ENCODE measurements around the gene KLHDC8B.

DNA sequence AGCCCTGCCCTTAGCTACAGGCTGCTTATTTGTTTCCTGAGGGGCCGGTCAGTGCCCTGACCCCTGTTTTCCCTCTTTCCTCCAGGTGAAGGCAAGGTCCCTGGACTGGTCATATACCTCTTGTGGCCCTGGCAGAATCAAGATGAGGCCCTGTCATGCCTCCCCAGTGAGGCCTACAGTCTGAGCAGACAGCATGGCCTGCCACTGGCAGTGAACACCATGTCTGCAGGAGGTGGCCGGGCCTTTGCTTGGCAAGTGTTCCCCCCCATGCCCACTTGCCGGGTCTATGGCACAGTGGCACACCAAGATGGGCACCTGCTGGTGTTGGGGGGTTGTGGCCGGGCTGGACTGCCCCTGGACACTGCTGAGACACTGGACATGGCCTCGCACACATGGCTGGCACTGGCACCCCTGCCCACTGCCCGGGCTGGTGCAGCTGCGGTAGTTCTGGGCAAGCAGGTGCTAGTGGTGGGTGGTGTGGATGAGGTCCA, 1.2 kb downstream of the KLHDC8B start:
- TF ChIP-seq CTCF (IDR thresholded peaks at IDR 0.05; ENCODE audit: insufficient read depth, low read length) (no peak), POLR2AphosphoS5 (IDR thresholded peaks at IDR 0.05; ENCODE audit: low read depth) (no peak), GABPA (IDR thresholded peaks at IDR 0.05; ENCODE audit: low read depth) (no peak)
- TF ChIP-seq, protein P1, sequence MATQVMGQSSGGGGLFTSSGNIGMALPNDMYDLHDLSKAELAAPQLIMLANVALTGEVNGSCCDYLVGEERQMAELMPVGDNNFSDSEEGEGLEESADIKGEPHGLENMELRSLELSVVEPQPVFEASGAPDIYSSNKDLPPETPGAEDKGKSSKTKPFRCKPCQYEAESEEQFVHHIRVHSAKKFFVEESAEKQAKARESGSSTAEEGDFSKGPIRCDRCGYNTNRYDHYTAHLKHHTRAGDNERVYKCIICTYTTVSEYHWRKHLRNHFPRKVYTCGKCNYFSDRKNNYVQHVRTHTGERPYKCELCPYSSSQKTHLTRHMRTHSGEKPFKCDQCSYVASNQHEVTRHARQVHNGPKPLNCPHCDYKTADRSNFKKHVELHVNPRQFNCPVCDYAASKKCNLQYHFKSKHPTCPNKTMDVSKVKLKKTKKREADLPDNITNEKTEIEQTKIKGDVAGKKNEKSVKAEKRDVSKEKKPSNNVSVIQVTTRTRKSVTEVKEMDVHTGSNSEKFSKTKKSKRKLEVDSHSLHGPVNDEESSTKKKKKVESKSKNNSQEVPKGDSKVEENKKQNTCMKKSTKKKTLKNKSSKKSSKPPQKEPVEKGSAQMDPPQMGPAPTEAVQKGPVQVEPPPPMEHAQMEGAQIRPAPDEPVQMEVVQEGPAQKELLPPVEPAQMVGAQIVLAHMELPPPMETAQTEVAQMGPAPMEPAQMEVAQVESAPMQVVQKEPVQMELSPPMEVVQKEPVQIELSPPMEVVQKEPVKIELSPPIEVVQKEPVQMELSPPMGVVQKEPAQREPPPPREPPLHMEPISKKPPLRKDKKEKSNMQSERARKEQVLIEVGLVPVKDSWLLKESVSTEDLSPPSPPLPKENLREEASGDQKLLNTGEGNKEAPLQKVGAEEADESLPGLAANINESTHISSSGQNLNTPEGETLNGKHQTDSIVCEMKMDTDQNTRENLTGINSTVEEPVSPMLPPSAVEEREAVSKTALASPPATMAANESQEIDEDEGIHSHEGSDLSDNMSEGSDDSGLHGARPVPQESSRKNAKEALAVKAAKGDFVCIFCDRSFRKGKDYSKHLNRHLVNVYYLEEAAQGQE (IDR thresholded peaks at IDR 0.05; ENCODE audit: insufficient replicate concordance, low read depth), result no peak
